Fibroblast of skin of left quadriceps (primary cell): ENCODE measurements around the gene LGALSL.

Source experiments
- DNase-seq, 2 experiments: peaks; one replicate each; pipeline ENCODE4 v3.0.0-alpha.2; 2013; ENCODE audit warnings: low read depth in 2 of 2

The LGALSL gene

DNA sequence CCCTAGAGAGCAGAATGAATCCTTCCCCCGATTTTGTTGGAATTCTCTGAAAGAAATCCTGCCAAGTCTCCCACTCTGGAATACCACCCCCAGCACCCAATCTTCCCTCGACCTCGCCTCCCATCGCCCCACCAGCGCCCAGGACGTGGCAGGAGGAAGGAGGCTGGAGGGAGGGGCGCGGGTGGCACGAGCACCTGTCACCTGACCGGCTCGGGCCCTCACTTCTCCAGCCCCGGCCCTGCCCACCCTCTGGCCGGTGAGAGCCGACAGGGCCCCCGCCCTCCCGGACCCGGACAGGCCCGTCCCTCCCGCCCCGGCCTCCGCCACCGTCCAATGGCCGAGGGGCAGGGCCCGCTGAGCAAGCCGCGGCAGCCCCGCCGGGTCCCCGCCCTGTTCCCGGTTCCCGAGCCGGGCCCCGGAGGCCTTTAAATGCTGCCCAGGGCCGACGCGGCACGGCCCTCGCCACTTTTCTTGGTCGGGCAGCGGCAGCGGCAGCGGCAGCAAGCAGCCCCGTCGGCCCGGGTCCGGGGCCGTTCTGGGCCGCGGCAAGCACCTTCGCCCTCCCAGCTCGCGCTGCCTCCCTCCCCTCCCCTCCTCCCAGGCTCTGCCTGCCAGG, at the start of gene LGALSL:
LGALSL (plus strand) TSS at position 393 of the 616 bp plus-strand sequence. CDS start 384 bp downstream, outside the sequence.
- peak in 1 of 2 experiments; percentile 5 for DNase-seq

DNA sequence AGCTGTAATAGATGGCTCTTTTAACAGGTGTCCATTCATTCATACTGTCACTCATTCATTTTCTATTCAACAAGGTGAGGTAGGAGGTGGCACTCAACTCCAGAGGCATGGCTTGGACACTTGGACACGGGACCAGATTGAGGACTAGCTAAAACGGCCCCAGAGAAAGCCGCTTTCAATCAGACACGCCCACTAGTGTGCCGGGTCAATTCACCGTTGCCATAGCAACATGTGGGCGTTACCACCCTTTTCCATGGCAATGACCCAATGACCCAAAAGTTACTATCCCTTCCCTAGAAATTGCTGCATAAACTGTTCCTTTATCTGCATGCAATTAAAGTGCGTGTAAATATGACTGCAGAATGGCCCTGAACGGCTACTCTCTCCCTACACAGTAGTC, 49.2 kb upstream of the LGALSL start:
- DNase-seq, result no peak

DNA sequence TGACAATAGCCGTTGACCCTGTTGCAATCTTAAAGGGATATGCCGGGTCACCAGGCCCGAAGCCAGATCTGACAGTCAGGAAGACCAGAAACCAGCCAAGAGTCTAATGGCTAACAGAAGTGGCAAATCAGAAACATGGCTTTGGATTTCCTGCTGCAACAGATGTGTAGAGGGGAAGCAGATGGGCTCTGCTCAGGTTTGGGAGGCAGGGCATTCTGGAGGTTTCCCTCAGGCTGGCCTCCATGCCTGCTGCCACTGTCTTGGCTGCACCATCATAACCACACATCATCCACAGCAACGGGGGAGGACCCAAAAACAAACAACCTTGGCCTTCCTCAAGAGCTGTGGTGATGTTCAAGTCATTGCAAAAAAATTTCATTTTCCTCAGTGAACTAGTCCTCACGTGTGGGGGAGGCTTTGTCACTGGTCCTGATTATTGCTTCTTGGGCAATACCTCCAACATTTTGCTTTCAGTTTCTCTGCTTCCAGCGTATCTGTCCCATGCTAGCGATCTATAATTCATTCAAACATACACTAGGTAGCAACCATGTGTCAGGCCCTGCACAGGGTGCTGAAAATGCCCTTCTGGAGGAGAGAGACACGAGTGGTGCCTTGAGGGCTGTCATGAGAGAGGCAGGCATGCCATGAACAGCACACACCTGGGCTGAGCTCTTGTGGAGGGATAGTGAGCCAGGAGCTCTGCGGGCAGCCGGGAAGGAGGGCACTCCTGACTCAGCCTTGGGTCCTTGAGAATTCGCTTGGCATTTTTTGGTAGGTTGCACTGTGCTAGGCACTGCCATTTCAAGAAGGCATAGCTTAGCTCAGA, 48.2 kb upstream of the LGALSL start:
- DNase-seq, result peak; percentile 69 to 77

DNA sequence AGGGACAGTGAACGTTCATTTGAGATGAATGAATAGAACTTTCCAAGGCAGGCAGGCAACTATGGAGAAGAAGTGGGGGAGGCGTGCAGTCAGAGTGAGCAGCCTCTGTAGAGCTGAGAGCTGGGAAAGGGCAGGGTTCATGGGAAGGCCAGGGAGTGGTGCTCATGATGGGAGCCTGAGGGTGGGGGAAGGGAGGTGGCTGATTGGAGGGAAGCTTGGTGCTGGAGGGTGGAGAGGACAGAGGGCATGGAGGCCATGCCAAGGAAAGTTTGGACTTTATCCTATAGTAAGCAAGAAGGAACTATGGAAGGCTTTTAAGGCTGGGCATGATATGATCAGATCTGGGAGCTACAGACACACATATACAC, 47.6 kb upstream of the LGALSL start:
- DNase-seq, result no peak

DNA sequence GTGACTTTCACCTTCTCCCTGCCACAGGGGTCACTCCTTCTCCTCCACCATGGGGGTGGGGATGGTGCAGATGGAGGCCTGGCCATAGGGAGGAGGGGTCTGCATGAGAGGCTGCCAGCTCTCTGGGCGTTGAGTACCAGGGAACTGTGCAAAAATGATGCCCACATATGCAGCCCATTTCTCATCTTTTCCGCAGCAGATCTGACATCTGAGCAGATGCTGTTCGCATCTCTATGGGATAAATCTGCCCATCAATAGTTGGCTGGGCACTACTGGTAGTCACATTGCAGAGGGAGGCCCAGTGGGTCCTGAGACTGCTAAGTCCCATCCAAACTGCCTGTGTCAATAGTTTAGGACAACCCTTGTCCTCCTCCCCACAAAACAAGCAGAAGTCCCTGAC, 45.9 kb upstream of the LGALSL start:
- DNase-seq, result no peak

DNA sequence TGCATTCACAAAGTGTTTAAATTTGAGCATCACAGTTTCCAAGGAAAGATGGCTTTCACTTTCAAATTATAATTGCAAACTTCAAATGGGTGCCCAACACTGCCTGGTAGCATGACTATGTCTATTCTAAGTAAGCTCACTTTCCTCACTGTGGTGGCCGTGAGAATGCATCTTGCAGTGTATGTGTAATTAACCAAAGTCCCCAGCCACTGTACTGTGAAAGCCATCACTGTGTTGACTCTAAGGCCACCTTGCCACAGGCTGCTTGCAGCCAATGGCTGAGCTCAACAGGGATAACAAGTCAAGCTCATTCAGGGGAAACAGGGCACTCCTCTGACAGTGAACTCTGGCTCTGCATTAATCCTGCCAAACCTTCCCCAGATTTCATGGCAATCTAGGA, 43.3 kb upstream of the LGALSL start:
- no peak for DNase-seq

DNA sequence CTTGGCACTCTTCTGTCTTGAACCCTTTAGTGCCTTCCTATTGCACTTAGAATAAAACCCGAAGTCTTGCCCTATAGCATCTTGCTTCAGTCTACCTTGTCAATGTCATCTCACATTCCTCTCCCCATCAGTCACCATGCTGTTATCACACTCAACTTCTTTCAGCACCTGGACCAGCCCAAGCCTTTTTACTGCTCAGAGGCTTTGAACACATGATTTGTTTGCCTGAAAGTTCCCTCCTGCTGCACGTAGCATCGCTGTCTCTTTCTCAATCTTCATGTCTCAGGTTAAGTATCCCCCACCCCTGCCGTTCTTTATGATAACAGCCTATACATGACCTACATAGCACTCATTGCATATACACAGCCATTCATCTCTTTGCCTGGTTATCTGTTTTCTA, 41.3 kb upstream of the LGALSL start:
- DNase-seq, result no peak

DNA sequence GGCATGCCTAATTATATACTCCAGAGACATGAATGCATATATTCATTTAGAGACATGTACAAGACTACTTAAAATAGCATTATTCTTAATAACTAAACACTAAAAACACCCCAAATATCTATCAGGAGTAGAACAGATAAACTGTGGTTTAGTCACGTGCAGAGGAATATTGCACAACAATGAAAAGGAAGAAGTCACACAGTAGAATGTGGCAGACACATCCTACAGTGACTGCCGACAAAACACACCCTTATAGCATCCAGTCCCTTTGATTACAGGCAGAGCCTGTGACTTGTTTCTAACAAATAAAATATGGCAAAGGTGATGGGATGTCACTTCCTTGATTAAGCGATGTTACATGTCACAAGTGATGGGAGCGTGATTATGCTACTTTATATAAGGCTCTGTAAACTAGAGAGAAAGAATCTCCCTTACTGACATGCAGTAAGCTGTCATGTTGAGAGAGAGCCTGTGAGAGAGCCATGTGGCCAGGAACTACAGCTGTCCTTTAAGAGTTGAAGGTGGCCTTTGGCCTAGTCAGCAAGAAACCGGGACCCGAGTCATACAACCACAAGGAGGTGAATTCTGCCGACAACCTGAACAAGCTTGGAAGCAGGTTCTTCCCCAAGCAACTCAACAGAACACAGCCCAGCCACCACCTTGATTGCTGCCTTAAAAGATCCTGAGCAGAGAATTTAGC, 39.1 kb upstream of the LGALSL start:
- no peak for DNase-seq

DNA sequence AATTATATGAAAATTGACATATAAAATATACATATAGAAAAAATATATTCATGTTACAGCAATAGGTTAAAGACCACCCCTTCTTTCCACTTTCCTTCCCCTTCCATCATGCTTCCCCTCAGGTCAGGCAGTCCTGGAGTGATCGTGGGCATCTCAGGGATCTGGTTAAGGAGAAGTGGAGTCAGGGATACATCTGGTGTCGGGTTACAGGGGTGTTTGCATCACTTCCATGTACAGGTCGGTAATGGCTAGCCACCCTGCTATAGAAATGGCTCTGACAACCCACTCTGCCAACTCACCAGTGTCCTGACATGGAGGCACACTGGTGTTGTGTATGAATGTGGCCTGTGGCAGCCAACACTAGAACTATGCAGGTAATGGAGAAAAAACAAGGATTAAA, 36.3 kb upstream of the LGALSL start:
- no peak for DNase-seq

DNA sequence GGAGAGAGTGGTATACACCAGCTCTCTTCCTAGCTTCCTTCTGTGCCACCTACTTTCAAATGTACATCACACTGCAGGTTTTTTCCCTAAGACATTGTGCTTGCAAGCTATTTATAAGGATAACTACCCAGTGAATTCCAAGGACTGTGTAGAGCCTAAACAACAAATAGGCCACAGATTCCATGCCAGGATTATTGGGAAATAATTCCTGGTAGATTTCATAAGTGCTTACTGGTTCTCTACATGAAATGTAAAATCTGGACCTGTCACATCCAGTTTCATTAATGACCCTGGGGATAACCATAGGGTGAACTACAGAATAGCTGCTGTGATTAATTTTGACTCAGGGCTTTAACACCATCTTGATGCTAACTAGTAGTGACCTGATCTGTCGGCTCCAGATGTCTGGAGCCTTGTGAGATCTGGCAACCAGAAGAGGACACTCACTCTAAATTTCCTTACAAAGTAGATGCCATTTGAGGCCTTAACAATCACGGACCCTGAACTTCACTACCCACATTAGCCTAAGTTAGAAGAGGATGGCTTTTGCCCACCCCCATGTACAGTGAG, 34.3 kb upstream of the LGALSL start:
- no peak for DNase-seq

DNA sequence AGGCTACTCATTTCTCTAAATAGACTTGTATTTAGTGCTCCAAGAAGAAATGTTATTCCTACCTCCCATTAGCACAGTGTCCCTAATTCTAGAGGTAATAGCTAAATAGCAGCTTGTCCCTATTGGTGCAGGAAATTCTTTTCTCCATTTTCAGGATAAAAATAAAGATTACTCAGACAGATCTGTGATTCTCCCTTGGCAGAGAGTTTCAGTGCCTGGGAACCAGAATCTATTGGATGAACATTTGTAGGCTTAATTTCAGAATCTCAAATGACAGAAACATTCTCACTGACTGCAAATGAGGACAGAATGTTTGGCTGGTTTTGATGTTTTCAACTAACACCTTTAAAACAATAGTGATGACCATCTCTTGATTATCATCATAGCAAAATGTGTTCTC, 33.3 kb upstream of the LGALSL start:
- DNase-seq, result no peak

DNA sequence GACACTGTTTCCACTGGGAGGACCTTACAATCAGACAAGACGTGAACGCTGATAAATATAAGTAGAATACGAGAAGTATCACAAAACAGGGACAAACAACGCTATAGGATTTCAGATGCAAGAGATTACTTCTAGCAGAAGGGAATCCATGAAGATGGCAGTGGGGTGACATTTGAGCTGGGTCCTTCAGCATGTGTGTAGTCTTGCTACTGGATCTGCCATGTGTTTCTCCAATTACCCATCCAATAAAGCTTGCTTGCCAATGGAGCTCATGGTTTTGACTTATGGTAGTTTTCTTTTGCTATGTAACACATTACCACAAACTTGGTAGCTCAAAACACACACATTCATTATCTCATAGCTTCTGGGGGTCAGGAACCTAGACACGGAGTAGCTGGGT, 32.8 kb upstream of the LGALSL start:
- DNase-seq, result no peak

DNA sequence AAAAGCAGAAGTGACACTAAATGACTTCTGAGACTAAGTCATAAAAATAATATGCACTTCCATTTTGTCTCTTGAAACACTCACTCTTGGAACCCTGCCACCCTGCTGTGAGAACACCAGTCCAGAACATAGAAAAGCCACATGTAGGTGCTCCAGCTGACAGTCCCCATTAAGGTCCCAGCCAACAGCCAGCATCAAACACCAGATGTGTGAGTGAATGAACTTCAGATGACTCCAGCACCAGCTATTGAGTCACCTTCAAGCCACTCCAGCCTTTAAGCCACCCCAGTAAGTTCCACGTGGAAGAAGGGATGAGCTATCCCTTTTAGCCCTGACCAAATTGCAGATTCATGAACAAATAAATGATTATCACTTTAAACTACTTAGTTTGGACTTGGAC, 31.5 kb upstream of the LGALSL start:
- DNase-seq, result no peak

DNA sequence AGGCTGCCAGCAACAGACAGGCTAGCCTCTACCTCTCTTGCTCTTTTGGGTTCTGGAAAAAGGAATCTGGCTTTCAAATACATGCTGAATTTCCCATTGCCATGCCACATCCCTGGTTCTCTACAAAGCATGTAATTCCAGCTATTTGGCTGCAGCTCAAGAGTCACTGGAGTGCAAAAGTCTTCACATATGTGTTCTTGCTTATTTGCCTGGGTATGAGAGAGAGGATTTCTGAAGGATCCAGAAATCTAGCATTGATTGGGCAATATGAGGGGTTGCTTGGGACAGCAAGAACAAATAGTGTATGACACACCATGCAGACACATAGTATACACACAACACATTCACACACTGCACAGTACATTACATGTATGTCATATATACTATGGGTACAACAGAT, 30.7 kb upstream of the LGALSL start:
- no peak for DNase-seq

DNA sequence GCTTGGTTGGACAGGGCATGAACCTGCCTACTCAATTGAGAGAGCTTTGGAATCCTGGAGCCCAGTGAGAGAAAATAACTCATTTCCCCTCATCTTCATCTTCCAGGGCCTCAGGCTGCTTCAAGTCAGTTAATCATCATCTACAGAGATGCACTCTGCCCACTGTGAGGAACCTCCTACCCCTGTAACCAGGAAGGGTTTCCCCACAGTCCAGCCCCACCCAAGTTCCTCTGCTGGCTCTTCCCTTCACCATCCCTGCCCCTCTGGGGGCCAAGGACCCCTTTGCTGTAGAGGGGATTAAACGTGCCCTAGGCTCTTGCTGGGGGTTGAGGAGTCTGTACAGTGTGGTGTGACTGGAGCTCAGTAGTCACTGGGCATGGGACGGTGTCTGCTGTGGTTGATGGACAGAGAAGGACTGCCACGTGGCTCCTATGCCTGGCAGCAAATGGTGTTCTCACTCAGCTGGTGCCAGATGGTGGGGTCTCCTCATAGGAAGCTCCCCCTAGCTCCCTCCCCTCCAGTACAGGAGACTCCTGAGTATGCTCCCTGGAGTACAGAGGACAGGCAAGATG, 29.5 kb upstream of the LGALSL start:
- no peak for DNase-seq

DNA sequence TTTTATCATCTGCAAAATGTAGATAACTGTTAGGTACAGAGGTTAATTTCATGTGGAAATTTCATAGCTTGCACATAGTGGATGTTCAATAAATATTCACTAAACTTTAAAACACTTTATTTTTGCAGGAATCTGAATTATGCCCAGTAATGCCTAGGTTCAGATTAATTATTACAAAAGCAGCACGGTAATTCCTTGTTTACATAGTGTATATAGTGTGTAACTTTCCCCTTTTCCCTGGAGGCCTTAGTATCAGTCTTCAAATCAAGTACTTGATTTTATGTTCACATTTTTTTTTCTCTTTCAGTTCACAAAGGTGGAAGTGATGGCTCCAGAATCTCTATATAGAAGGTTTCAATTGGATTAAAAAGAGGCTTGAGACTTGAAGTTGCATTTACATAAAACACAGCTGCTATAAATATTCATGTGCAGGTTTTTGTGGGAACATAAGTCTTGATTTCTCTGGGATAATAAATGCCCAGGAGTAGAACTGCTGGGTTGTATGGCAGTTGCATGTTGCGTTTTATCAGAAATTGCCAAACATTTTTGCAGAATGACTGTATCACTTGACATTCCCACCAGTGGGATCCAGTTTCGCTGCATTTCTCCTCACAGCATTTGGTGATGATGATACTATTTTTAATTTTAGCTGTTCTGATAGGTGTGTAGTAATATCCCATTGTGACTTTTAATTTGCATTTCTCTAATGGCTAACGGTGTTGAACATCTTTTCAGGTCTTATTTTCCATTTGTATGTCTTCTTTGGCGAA, 27.6 kb upstream of the LGALSL start:
- DNase-seq, result peak in 1 of 2 experiments; percentile 14

DNA sequence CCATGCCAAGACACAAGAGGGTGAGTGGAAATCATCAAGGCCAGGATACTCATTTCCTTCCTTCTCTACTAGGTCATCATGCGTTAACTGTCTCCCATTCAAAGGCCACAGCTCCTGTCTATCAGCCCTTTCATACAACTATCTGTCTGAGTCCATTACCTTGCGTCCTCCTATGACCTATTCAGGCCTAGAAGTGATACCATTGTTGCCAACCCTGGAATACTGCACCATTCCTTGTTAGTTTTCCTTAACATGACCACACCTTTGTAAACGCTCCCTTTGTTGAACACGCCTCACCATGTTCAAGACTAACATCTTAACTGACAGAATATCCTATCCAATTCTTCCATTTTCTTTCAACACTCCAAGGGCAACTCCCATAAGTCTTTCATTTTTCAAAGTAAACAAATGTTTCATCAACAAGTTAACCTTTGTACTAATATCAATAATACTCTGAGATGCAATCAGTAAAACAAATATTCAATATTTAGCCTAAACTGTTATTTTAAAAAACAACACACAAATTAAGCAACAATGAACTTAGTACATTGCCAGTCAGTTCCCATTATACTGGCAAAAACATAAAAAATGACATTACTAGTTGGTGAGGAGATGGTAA, 19.8 kb upstream of the LGALSL start:
- DNase-seq, result no peak

DNA sequence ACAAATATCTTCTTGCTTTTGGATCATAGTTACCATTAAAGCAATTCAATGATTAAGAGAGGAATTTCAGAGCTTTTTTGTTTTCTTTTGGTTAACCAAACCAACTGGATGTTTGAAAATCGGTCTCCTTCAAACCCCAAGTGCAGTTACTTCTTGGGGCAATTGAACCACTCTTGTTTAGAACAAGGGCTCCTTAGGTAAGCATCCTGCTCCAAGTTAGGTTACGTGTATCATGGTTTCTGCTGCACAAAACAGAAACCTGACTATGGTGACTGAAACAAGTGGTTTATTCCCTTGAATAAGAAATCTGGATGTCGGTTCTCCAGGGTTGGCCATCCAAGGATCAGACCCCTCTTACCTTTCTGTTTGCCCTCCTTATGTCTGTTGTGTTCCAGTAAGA, 16.1 kb upstream of the LGALSL start:
- DNase-seq, result no peak

DNA sequence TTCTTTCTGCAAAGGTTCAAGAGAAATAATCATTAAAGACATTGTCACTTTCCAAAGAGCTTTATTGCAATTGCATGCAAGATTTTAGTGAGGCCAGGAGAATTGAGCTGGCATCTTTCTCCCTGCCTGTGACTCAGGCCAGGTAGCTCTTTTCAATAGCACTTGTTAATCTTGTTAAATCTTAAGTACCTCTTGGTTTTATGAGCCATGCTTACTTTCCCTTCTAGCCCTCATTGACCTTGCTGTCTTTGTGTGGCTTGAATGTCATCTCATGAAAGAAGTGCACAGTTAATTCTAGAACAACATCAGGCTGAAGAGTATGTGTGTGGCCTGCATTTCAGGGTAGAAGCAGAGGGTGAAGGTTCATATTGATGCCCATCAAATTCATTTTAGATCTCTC, 14.8 kb upstream of the LGALSL start:
- DNase-seq, result no peak

DNA sequence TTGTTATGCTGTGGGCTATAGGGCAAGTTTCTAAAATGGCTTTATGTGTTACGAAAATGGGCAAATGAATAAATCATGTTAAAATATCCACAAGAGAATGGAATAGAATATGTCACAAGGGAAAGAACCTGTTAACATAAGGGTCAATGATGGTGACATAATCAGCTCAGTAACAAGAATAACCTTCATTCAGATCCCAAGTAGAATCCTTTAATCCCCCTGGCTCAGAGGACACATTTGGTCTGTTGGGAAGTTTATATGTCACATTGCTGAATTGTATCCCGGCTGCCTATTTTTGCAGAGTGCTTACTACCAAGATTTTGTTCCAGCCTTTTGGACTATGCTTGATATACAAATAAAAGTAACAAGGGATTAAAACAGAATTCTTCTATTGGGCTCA, 13.1 kb upstream of the LGALSL start:
- no peak for DNase-seq

DNA sequence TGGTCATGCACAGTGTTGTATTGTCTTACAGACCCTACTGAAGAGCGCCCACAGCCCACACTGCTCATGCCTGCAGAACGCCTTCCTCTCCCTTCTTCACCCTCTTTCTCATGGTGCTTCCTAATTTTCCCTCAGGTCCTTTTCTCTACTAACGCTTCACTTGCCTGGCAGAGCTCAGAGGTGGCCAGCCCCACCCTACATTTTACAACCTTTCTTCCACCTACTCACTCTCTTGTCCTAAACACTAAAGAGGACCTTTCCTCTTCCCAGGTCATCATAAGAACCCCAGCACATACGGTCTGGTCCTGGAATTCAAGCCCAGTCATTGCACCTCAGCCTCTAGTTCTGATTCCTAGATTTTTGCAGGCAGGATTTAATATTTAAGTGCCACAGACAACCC, 11.7 kb upstream of the LGALSL start:
- DNase-seq, result no peak
